ENCODE data around the gene DUSP16.

Gene DUSP16

DNA sequence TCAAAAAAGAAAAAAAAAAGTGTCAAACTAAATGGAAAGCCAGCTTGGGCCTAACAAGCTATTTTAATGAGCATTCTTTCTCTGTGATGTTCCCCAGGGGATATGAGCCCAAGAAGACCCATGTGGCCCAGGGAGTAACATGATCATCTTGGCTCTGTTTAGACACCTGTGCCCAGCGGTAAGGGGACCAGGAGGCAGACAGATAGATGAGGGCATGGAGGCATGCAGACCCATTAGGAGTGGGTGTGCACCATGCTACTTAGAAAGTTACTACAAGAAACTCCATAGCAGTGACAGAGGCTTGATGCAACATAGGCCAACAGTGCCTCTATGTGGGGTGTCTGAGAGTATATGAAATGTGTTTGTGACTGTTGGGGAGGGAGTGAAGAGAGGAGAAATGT is 45.9 kb upstream of the DUSP16 start:
- Histone ChIP-seq H3K27ac (no peak overlapping the region), H3K27me3 (replicated peaks) (no peaks in the 10 kb centered on the region), H3K4me3 (ENCODE audit: low read depth, low read length) (no peak overlapping the region), H3K36me3 (replicated peaks) (no peaks in the 10 kb centered on the region)
- in situ Hi-C loops (cut with HindIII; ENCODE audit: low pct_ligation_motif_present, low sequenced_read_pairs) = no loop called here
- TF ChIP-seq, protein P1, sequence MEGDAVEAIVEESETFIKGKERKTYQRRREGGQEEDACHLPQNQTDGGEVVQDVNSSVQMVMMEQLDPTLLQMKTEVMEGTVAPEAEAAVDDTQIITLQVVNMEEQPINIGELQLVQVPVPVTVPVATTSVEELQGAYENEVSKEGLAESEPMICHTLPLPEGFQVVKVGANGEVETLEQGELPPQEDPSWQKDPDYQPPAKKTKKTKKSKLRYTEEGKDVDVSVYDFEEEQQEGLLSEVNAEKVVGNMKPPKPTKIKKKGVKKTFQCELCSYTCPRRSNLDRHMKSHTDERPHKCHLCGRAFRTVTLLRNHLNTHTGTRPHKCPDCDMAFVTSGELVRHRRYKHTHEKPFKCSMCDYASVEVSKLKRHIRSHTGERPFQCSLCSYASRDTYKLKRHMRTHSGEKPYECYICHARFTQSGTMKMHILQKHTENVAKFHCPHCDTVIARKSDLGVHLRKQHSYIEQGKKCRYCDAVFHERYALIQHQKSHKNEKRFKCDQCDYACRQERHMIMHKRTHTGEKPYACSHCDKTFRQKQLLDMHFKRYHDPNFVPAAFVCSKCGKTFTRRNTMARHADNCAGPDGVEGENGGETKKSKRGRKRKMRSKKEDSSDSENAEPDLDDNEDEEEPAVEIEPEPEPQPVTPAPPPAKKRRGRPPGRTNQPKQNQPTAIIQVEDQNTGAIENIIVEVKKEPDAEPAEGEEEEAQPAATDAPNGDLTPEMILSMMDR (IDR thresholded peaks at IDR 0.05; ENCODE audit: low read depth, low read length, missing control alignments) = no peak
- no peak for DNase-seq

DNA sequence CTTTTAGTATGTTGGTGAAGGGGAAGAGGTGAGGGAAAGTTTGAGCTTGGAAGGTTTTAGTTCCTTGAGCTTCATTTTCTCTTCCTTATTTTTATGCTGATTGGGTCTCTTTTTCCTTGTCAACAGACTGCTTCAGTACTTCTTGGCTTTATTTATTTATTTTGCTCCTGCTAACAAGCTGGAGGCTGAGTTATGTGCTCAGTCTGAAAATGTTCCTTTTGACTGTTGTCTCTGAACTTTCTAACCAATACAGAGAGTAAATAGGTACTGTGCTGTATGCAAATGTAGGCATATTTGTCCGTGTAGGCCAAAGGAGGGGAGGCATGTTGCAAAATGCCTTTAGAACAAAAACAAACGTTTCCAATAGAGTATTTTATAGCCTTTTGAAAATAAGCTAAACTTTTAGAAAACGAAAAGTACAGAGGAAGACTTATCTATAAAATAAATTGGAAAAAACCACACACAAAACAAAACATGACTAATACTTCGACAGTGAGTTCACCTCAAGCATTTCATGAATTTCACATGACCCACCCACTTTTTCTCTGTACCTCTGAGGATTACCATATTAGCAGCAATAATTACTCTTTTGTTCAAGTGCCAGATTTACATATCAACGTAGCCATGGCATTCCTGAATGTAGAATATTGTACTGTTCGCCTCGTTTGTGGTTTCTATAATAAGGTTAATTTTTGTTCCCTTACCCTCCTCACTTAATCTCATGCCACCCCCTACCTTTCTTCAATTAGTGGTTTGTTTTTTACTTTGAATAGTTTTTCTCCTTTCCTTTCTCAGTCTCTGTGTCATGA is 44.3 kb upstream of the DUSP16 start:
- peak overlapping the region; percentile 53 for H3K27ac ChIP-seq
- H3K27me3 ChIP-seq (replicated peaks) = no peaks in the 10 kb centered on the region
- in situ Hi-C loops (cut with HindIII; ENCODE audit: low pct_ligation_motif_present, low sequenced_read_pairs) = no loop called here
- DNase-seq = peak; percentile 71
- H3K4me3 ChIP-seq (ENCODE audit: low read depth, low read length) = no peak overlapping the region
- TF ChIP-seq, protein P1 (IDR thresholded peaks at IDR 0.05; ENCODE audit: low read depth, low read length, missing control alignments) = no peak
- no peaks in the 10 kb centered on the region for H3K36me3 ChIP-seq (replicated peaks)

DNA sequence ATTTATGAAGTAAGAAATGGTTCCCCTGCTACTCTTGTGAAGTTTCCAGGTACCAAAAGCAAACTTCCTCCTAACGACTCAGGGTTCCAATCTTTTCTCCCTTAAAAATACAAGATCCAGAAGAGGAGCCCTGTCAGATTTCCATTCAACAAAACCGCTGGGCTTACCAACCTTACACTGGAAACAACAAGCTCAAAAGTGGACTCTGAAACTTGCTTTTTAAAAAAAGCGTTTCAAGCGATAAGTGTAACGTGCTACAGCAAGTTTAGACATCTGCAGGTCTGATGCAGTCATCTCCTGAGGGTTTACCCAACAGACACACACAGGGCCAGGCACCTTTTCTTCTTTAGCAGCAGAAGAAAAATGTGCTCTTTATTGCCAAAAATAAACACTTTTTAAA is 42.1 kb upstream of the DUSP16 start:
- DNase-seq = no peak
- in situ Hi-C loops (cut with HindIII; ENCODE audit: low pct_ligation_motif_present, low sequenced_read_pairs) = no loop called here
- no peak overlapping the region for H3K4me3 ChIP-seq (ENCODE audit: low read depth, low read length)
- H3K27ac ChIP-seq = no peak overlapping the region
- TF ChIP-seq, protein P1 (IDR thresholded peaks at IDR 0.05; ENCODE audit: low read depth, low read length, missing control alignments) = no peak
- H3K36me3 ChIP-seq (replicated peaks) = no peaks in the 10 kb centered on the region
- H3K27me3 ChIP-seq (replicated peaks) = no peaks in the 10 kb centered on the region

DNA sequence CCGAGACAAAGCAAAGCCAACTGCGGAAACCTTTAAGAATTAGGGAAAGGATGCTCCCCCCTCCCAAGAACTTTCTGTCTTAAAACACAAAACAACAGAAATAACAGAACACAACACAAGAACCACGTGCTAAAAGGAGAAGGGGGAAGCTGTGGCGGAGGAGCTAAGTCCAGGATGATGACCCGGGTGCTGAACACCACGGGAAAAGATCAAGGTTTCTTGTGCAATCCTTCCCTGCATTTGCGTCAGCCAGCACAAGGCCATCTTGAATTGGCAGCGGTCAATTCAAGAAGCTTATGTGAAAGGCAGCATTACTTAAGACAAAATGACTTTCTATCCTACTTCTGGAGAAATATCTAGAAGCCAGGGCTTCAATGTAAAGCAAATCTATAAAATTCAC is 38.0 kb upstream of the DUSP16 start:
- no peaks in the 10 kb centered on the region for H3K36me3 ChIP-seq (replicated peaks)
- no peak overlapping the region for H3K4me3 ChIP-seq (ENCODE audit: low read depth, low read length)
- H3K27ac ChIP-seq = no peak overlapping the region
- DNase-seq = no peak
- in situ Hi-C loops (cut with HindIII; ENCODE audit: low pct_ligation_motif_present, low sequenced_read_pairs) = no loop called here
- no peaks in the 10 kb centered on the region for H3K27me3 ChIP-seq (replicated peaks)
- TF ChIP-seq, protein P1 (IDR thresholded peaks at IDR 0.05; ENCODE audit: low read depth, low read length, missing control alignments) = no peak

DNA sequence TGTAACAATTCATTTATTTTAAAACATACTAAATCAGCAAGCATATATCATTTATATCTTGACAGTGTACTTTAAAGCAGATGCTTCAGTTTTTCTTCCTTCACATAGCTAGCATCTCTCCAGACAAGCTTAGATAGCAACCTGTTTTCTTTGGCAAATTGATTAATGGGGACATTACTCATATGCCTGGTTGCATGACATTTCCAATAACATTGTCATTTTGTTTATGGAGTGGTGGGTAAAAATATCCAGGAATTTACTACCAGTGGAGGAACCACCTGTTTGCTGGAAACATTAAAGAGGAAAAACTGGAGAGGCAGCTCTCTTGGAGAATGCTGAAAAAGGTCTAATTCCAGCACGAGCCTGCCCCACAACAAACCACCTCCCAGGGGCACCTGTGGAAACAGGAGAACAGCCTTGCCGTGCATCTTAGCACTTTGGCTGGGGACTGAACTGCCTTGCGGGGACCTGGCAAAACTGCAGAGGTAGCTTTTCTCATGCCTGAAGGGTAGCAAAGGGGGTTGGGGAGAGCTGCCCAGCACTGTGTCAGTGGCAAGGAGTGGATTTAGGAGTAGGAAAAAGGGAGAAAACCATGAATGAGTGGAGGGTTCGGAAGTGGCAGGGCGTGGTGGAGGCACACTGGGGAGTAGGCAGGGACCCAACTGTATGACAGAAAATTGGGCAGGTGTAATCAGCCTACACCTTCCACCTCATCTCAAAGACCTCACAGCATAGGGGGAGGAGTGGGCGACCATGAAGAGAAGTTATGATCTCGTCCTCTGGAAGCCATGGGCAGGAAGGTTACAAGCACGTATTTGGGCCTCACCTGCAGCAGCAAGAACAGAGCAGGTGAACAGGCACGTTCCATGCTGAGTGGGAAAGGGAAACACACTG is 37.3 kb upstream of the DUSP16 start:
- TF ChIP-seq, protein P1 (IDR thresholded peaks at IDR 0.05; ENCODE audit: low read depth, low read length, missing control alignments) = no peak
- Histone ChIP-seq H3K27ac (no peak overlapping the region), H3K36me3 (replicated peaks) (no peaks in the 10 kb centered on the region), H3K27me3 (replicated peaks) (no peaks in the 10 kb centered on the region), H3K4me3 (ENCODE audit: low read depth, low read length) (no peak overlapping the region)
- DNase-seq = no peak
- in situ Hi-C loops (cut with HindIII; ENCODE audit: low pct_ligation_motif_present, low sequenced_read_pairs) = no loop called here
